ENCODE data around the gene PLIN3. TPM values are rescaled to one million over a fixed set of nuclear protein-coding genes. Genes with fewer than 3 reads are reported as not detected.

The PLIN3 gene
- total and polyA plus RNA-seq, 2 of the 4 experiments (the other 2 are of a cell fraction): 147 to 246 TPM

- H3K4me3 ChIP-seq (ENCODE audit: insufficient read depth, low read depth, low read length): no peak overlapping the region
- H3K9me3 ChIP-seq (ENCODE audit: control insufficient read depth, insufficient read depth, low read length): no peaks in the 10 kb centered on the region
- no peaks in the 10 kb centered on the region for H3K79me1 ChIP-seq (ENCODE audit: low read depth in 1 of 2, low read length in 2 of 2)
- no peak overlapping the region for H2BK120ac ChIP-seq (ENCODE audit: low read depth, low read length)
- H3K4ac ChIP-seq (ENCODE audit: low read depth, low read length): no peak overlapping the region
- no peak overlapping the region for H4K8ac ChIP-seq (ENCODE audit: low read depth in 2 of 2, low read length in 2 of 2)
- H2AK9ac ChIP-seq (replicated peaks; ENCODE audit: low read depth, low read length, poor library complexity): no peak overlapping the region
- no peak overlapping the region for H3K9ac ChIP-seq (ENCODE audit: low read depth, low read length)
- DNase-seq: no peak
- intact Hi-C loops (cut with micrococcal nuclease): no loop called here
- H2BK5ac ChIP-seq (ENCODE audit: low read depth, low read length, poor library complexity, severe bottlenecking): no peak overlapping the region
- no peak overlapping the region for H4K5ac ChIP-seq (ENCODE audit: low read depth, low read length)
- H3K14ac ChIP-seq (replicated peaks; ENCODE audit: low read depth, low read length): no peak overlapping the region
- no peaks in the 10 kb centered on the region for H3K4me1 ChIP-seq (ENCODE audit: control insufficient read depth, insufficient read depth, low read length)
- ChIA-PET CTCF (no interaction called here), POLR2A (ENCODE audit: unreplicated experiment) (no interaction called here)
- H2AK5ac ChIP-seq (ENCODE audit: low read depth, low read length): no peak overlapping the region
- H3K9me1 ChIP-seq (ENCODE audit: insufficient read depth, low read length): no peaks in the 10 kb centered on the region
- no peak overlapping the region for H3K18ac ChIP-seq (ENCODE audit: low read depth, low read length)
- no peak overlapping the region for H3K23ac ChIP-seq (ENCODE audit: low read depth, low read length)
- TF ChIP-seq NFE2L2 (IDR thresholded peaks at IDR 0.05; ENCODE audit: low read depth, low read length) (no peak), RCOR1 (IDR thresholded peaks at IDR 0.05; ENCODE audit: insufficient replicate concordance, low read length) (no peak), ELK1 (IDR thresholded peaks at IDR 0.05; ENCODE audit: borderline replicate concordance, low read depth, low read length) (no peak)
- WGBS, 2 experiments (ENCODE audit: extremely low coverage in 2 of 2, insufficient read length in 1 of 2): 80% methylated on average over 1 of the region's 3 CpGs; no CpG with 5 or more reads in 1 of the 2 experiments
- in situ Hi-C loops (cut with MboI; ENCODE audit: low sequenced_read_pairs): no loop called here
- no peak overlapping the region for H4K91ac ChIP-seq (ENCODE audit: insufficient read depth, low read depth, low read length)
- no peak overlapping the region for H2BK20ac ChIP-seq (ENCODE audit: low read depth, low read length)
- dilution Hi-C loops (cut with HindIII; ENCODE audit: low sequenced_read_pairs, unreplicated experiment): no loop called here
- no peak overlapping the region for H3K4me2 ChIP-seq (ENCODE audit: low read depth, low read length)
- no peaks in the 10 kb centered on the region for H4K20me1 ChIP-seq (ENCODE audit: insufficient read depth, low read length)
- no peak overlapping the region for H3K56ac ChIP-seq (ENCODE audit: extremely low read depth, insufficient read depth, low read length)
- no peaks in the 10 kb centered on the region for H3K36me3 ChIP-seq (ENCODE audit: control insufficient read depth, insufficient read depth, low read length)
- no TSS peak for BruUV-seq (replicated peaks)
- H2BK15ac ChIP-seq (ENCODE audit: low read depth, low read length): no peak overlapping the region
- H3K27ac ChIP-seq (ENCODE audit: insufficient read depth, low read length): no peak overlapping the region
- ATAC-seq (ENCODE audit: low read depth): no peak
- H3K27me3 ChIP-seq (ENCODE audit: control insufficient read depth, insufficient read depth, low read length): no peaks in the 10 kb centered on the region
- H2AFZ ChIP-seq (replicated peaks; ENCODE audit: low read length, poor library complexity): peak overlapping the region; percentile 4
These were observed 37.0 kb upstream of the PLIN3 start for GRCh38 chr19:4904481-4904880.

All from IMR-90 (cell line).